Hepatocyte (in vitro differentiated cells): ENCODE data around the gene FBXL7. TPM values are rescaled to one million over a fixed set of nuclear protein-coding genes. Genes with fewer than 3 reads are reported as not detected.
A peak's percentile ranks its signal among the peaks of the same experiment; 100 is the strongest.

ENCODE experiments used
- DNase-seq: peaks from one replicate; pipeline ENCODE4 v3.0.0-alpha.2; 2016; ENCODE audit warnings: low spot score
- H2AFZ ChIP-seq: fragments of 200-600 bp; sonication (generic); 2 replicates; pipeline ENCODE4 v1.6.0; 2016; ENCODE audit warnings: antibody characterized with exemption, mild to moderate bottlenecking
- H3K27ac ChIP-seq: fragments of 200-600 bp; sonication (generic); 2 replicates; pipeline ENCODE4 v1.5.1; 2016; ENCODE audit warnings: mild to moderate bottlenecking
- H3K27me3 ChIP-seq: fragments of 200-600 bp; sonication (generic); 2 replicates; pipeline ENCODE4 v1.6.1; 2016
- H3K36me3 ChIP-seq: fragments of 200-600 bp; sonication (generic); replicated peaks from 2 replicates; pipeline ENCODE4 v1.5.1; 2016; ENCODE audit warnings: low read depth; ENCODE audit not compliant: insufficient read depth
- H3K4me1 ChIP-seq: fragments of 200-600 bp; sonication (generic); 2 replicates; pipeline ENCODE4 v1.5.1; 2016; ENCODE audit warnings: mild to moderate bottlenecking, moderate library complexity; ENCODE audit not compliant: insufficient read depth
- H3K4me2 ChIP-seq: fragments of 200-600 bp; sonication (generic); 2 replicates; pipeline ENCODE4 v1.6.0; 2016
- H3K4me3 ChIP-seq: fragments of 200-600 bp; sonication (generic); 2 replicates; pipeline ENCODE4 v1.5.1; 2016; ENCODE audit warnings: mild to moderate bottlenecking
- H3K79me2 ChIP-seq: fragments of 200-600 bp; sonication (generic); 2 replicates; pipeline ENCODE4 v1.6.0; 2017; ENCODE audit warnings: mild to moderate bottlenecking
- H3K9me2 ChIP-seq: fragments of 200-600 bp; sonication (generic); replicated peaks from 2 replicates; pipeline ENCODE4 v1.6.0; 2017; ENCODE audit warnings: mild to moderate bottlenecking; ENCODE audit not compliant: insufficient read depth
- H3K9me3 ChIP-seq: fragments of 200-600 bp; sonication (generic); 2 replicates; pipeline ENCODE4 v1.5.1; 2016; ENCODE audit warnings: low read depth, mild to moderate bottlenecking
- H4K20me1 ChIP-seq: fragments of 200-600 bp; sonication (generic); 2 replicates; pipeline ENCODE4 v1.6.0; 2016; ENCODE audit warnings: mild to moderate bottlenecking; ENCODE audit not compliant: insufficient read depth, poor library complexity, severe bottlenecking
- CTCF ChIP-seq: fragments of 200-600 bp; sonication (generic); IDR thresholded peaks from 2 replicates; pipeline ENCODE4 v1.5.1; 2016; ENCODE audit warnings: antibody characterized with exemption, mild to moderate bottlenecking; ENCODE audit not compliant: poor library complexity
- EZH2 ChIP-seq: fragments of 200-600 bp; sonication (generic); IDR thresholded peaks from 2 replicates; pipeline ENCODE4 v1.6.1; 2016; ENCODE audit warnings: antibody characterized with exemption, mild to moderate bottlenecking, borderline replicate concordance
- EZH2phosphoT487 ChIP-seq: fragments of 200-600 bp; sonication (generic); IDR thresholded peaks from one replicate; pipeline ENCODE4 v1.6.1; 2018; ENCODE audit warnings: antibody characterized with exemption, mild to moderate bottlenecking, low read depth, moderate library complexity; ENCODE audit not compliant: unreplicated experiment, severe bottlenecking
- WGBS: methylation state at CpG from one replicate; pipeline ENCODE4 v1.1.6; 2016; ENCODE audit warnings: low lambda C conversion rate; ENCODE audit errors: missing lambda C conversion rate; 5-methylcytosine and 5-hydroxymethylcytosine counted together
- polyA plus RNA-seq: library from polyadenylated mRNA; unstranded; fragments of >200 nt; fragmentation: Nextera tagmentation; extraction: Ambion mirVana; gene quantifications from 2 replicates; pipeline ENCODE4 v1.2.1, GENCODE V29; 2016
- total RNA-seq: library from RNA; depleted of rRNA; stranded (reverse); fragments of >200 nt; gene quantifications from 2 replicates; pipeline ENCODE4 v1.2.3, GENCODE V29; 2014

FBXL7 gene
- total and polyA plus RNA-seq, 2 experiments from 2014 or later = 8.4 to 10.3 TPM

DNA sequence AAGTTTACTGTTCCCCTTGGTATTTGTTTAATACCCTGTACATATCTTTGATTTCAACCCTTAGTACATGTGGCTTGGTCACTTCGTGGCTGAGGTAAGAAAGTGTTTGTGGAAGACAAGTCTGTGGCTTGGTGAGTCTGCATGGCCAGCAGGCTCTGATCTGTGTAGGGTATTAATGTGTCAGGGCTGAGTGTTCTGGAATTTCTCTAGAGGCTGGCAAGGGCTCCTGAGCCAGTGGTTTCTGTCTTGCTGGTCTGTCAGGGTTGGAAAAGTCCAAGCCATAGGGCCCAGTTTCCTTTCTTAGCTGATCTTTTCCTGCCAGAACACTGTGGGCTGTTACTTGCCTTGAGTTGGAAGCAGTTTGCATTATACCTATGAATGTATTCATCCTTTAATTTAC lies 48.0 kb upstream of the FBXL7 start:
- TF ChIP-seq EZH2 (no peak), EZH2phosphoT487 (no peak), CTCF (no peak)
- Histone ChIP-seq H4K20me1 (no peaks in the 10 kb centered on the region), H3K27me3 (no peaks in the 10 kb centered on the region), H3K4me1 (no peaks in the 10 kb centered on the region), H3K27ac (no peak overlapping the region), H3K79me2 (no peaks in the 10 kb centered on the region), H3K9me3 (no peaks in the 10 kb centered on the region), H3K4me3 (no peak overlapping the region), H3K36me3 (no peaks in the 10 kb centered on the region), H2AFZ (no peak overlapping the region), H3K4me2 (no peak overlapping the region), H3K9me2 (no peaks in the 10 kb centered on the region)
- DNase-seq = peak; percentile 16
- 43% methylated on average over 1 of the region's 1 CpG for WGBS

DNA sequence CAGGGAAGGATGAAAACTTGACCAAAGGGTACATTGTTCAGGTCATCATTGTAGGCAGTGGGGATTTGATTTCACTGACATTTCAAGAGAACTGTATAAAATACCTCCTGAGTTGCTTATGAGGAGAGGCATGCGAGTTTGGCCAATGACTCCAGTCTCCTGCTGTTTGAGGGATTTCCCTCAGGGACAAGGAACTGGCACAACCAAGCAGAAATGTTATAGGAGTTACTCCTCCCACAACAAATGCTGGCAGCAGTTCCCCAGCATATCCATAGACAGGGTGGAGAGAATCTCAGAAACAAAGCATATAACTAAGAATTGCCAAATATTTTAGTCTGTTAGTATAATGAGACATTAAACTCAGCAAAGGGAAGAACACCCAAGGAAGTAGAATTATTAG lies 47.2 kb upstream of the FBXL7 start:
- no peak overlapping the region for H3K4me3 ChIP-seq
- no peak overlapping the region for H3K4me2 ChIP-seq
- no peaks in the 10 kb centered on the region for H3K79me2 ChIP-seq
- H3K27me3 ChIP-seq = no peaks in the 10 kb centered on the region
- H3K9me2 ChIP-seq = no peaks in the 10 kb centered on the region
- no peaks in the 10 kb centered on the region for H3K36me3 ChIP-seq
- no peak overlapping the region for H3K27ac ChIP-seq
- no peaks in the 10 kb centered on the region for H4K20me1 ChIP-seq
- no peak overlapping the region for H2AFZ ChIP-seq
- no peaks in the 10 kb centered on the region for H3K4me1 ChIP-seq
- WGBS = 82% methylated on average over 1 of the region's 1 CpG
- no peak for TF ChIP-seq EZH2phosphoT487
- TF ChIP-seq EZH2 = no peak
- no peak for TF ChIP-seq CTCF
- H3K9me3 ChIP-seq = no peaks in the 10 kb centered on the region
- no peak for DNase-seq

DNA sequence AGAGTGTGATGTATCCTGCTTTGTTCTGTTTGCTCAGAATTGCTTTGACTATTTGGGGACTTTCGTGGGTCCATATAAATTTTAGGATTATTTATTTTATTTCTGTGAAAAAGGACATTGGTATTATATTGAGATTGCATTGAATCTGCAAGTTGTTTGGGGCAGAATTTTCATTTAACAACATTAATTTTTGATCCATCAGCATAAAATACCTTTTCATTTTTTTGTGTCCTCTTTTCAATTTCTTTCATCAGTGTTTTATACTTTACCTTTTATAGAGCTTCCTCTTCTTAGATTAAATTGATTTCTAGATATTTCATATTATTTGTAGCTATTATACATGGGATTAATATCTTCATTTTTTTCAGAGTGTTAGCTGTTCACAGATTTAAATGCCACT lies 40.8 kb upstream of the FBXL7 start:
- no peaks in the 10 kb centered on the region for H3K4me1 ChIP-seq
- no peak overlapping the region for H3K4me2 ChIP-seq
- no peaks in the 10 kb centered on the region for H3K36me3 ChIP-seq
- no peak overlapping the region for H2AFZ ChIP-seq
- TF ChIP-seq EZH2phosphoT487 (no peak), CTCF (no peak), EZH2 (no peak)
- H3K27me3 ChIP-seq = no peaks in the 10 kb centered on the region
- WGBS = 81% methylated on average over 1 of the region's 1 CpG
- DNase-seq = no peak
- no peaks in the 10 kb centered on the region for H3K79me2 ChIP-seq
- H3K27ac ChIP-seq = no peak overlapping the region
- H3K9me2 ChIP-seq = no peaks in the 10 kb centered on the region
- H4K20me1 ChIP-seq = no peaks in the 10 kb centered on the region
- H3K9me3 ChIP-seq = no peaks in the 10 kb centered on the region
- H3K4me3 ChIP-seq = no peak overlapping the region

DNA sequence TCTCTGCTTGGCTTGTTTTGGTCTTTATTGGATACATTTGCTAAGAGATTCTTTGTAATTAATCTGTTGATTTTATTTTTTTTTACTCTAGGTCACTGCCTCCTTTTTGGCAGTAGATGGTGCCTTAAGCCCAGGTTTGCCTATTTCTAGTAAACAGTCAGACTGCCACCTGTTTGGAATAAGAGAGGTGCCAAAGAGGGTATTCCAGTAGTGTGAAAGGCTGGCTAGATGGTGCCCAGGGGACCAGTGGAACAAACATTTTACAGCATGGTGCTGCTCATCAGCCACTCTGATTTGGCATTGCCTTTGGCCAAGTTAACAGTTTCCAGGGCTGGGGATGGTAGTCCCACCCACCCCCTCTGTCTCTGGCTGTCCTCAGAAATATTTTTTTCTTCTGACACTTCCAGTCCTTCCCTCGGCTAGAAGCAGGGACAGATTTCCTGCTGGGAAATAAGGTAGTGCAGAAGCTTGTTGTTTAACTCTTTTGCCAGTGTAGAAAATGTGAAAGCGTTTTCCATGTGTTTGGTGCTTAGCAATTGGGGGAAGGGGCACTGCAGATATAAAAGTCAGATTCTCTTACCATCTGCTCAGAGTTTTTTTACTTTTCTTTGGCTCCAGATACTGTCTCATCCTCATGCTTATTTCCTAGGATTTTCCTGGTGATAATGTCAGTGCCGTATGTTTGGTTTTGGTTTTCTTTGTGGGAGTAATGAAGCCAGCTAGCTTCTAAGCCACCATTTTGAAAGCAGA lies 36.6 kb upstream of the FBXL7 start:
- Histone ChIP-seq H2AFZ (no peak overlapping the region), H3K4me3 (no peak overlapping the region), H3K9me3 (no peaks in the 10 kb centered on the region), H3K36me3 (no peaks in the 10 kb centered on the region), H3K27me3 (no peaks in the 10 kb centered on the region), H3K27ac (no peak overlapping the region), H3K4me2 (no peak overlapping the region), H4K20me1 (no peaks in the 10 kb centered on the region), H3K4me1 (no peaks in the 10 kb centered on the region), H3K79me2 (no peaks in the 10 kb centered on the region), H3K9me2 (no peaks in the 10 kb centered on the region)
- DNase-seq = no peak
- TF ChIP-seq EZH2phosphoT487 = no peak
- TF ChIP-seq CTCF = peak; percentile 25
- WGBS = 71% methylated on average over 3 of the region's 3 CpGs
